Stimulated activated naive CD8-positive, alpha-beta T cell treated with anti-CD3 and anti-CD28 coated beads, Interleukin-15, Interleukin-2, amounts not matched to agents 100 ng/mL and 50 ng/mL, for 24 hours (primary cell): ENCODE results near the gene PSAT1.
A peak's percentile ranks its signal among the peaks of the same experiment; 100 is the strongest.

Experiments used
- H3K27ac Mint-ChIP-seq: one replicate; pipeline ENCODE4 v1.8.0; 2021; ENCODE audit warnings: mild to moderate bottlenecking, mixed read lengths
- H3K27me3 Mint-ChIP-seq: one replicate; pipeline ENCODE4 v1.8.0; 2021; ENCODE audit warnings: mixed read lengths
- H3K36me3 Mint-ChIP-seq: one replicate; pipeline ENCODE4 v1.8.0; 2021; ENCODE audit warnings: low read depth, mixed read lengths
- H3K4me1 Mint-ChIP-seq: one replicate; pipeline ENCODE4 v1.8.0; 2021; ENCODE audit warnings: low read depth, mixed read lengths
- H3K4me3 Mint-ChIP-seq: one replicate; pipeline ENCODE4 v1.8.0; 2021; ENCODE audit warnings: mild to moderate bottlenecking, mixed read lengths
- H3K9me3 Mint-ChIP-seq: one replicate; pipeline ENCODE4 v1.8.0; 2021; ENCODE audit warnings: mixed read lengths

The PSAT1 gene

GRCh38 chr9:78300209-78300608 is 3.3 kb downstream of the PSAT1 start:
- H3K4me1 Mint-ChIP-seq: peaks cover 32% of the 10 kb centered on the region
- no peak overlapping the region for H3K4me3 Mint-ChIP-seq
- H3K27ac Mint-ChIP-seq: no peak overlapping the region
- peaks cover 50% of the 10 kb centered on the region for H3K36me3 Mint-ChIP-seq
- no peaks in the 10 kb centered on the region for H3K9me3 Mint-ChIP-seq
- no peaks in the 10 kb centered on the region for H3K27me3 Mint-ChIP-seq

- H3K4me3 Mint-ChIP-seq: no peak overlapping the region
- peaks cover 22% of the 10 kb centered on the region for H3K4me1 Mint-ChIP-seq
- no peaks in the 10 kb centered on the region for H3K27me3 Mint-ChIP-seq
- H3K27ac Mint-ChIP-seq: no peak overlapping the region
- H3K9me3 Mint-ChIP-seq: no peaks in the 10 kb centered on the region
- peaks cover 61% of the 10 kb centered on the region for H3K36me3 Mint-ChIP-seq
These were observed 4.5 kb downstream of the PSAT1 start for GRCh38 chr9:78301466-78301865.

- Mint-ChIP-seq H3K27ac (no peak overlapping the region), H3K36me3 (peaks cover 78% of the 10 kb centered on the region), H3K9me3 (no peaks in the 10 kb centered on the region), H3K27me3 (no peaks in the 10 kb centered on the region), H3K4me1 (peaks cover 11% of the 10 kb centered on the region), H3K4me3 (no peak overlapping the region)
These were observed 6.6 kb downstream of the PSAT1 start for GRCh38 chr9:78303377-78304062.

GRCh38 chr9:78304357-78304756 is 7.4 kb downstream of the PSAT1 start:
- no peaks in the 10 kb centered on the region for H3K9me3 Mint-ChIP-seq
- no peak overlapping the region for H3K27ac Mint-ChIP-seq
- H3K27me3 Mint-ChIP-seq: no peaks in the 10 kb centered on the region
- peaks cover 75% of the 10 kb centered on the region for H3K36me3 Mint-ChIP-seq
- H3K4me3 Mint-ChIP-seq: no peak overlapping the region
- H3K4me1 Mint-ChIP-seq: peaks cover 4% of the 10 kb centered on the region

- Mint-ChIP-seq H3K9me3 (no peaks in the 10 kb centered on the region), H3K36me3 (peaks cover 77% of the 10 kb centered on the region), H3K27ac (no peak overlapping the region), H3K4me1 (no peaks in the 10 kb centered on the region), H3K27me3 (no peaks in the 10 kb centered on the region), H3K4me3 (no peak overlapping the region)
These were observed 9.5 kb downstream of the PSAT1 start for GRCh38 chr9:78306222-78307076.

GRCh38 chr9:78307360-78307759 is 10.4 kb downstream of the PSAT1 start:
- no peaks in the 10 kb centered on the region for H3K4me1 Mint-ChIP-seq
- no peaks in the 10 kb centered on the region for H3K9me3 Mint-ChIP-seq
- H3K4me3 Mint-ChIP-seq: no peak overlapping the region
- H3K27me3 Mint-ChIP-seq: no peaks in the 10 kb centered on the region
- peaks cover 78% of the 10 kb centered on the region for H3K36me3 Mint-ChIP-seq
- H3K27ac Mint-ChIP-seq: no peak overlapping the region

GRCh38 chr9:78309066-78309465 is 12.1 kb downstream of the PSAT1 start:
- H3K9me3 Mint-ChIP-seq: no peaks in the 10 kb centered on the region
- H3K27me3 Mint-ChIP-seq: no peaks in the 10 kb centered on the region
- H3K4me1 Mint-ChIP-seq: no peaks in the 10 kb centered on the region
- no peak overlapping the region for H3K27ac Mint-ChIP-seq
- H3K4me3 Mint-ChIP-seq: no peak overlapping the region
- H3K36me3 Mint-ChIP-seq: peaks cover 70% of the 10 kb centered on the region

GRCh38 chr9:78311075-78311474 is 14.2 kb downstream of the PSAT1 start:
- Mint-ChIP-seq H3K9me3 (no peaks in the 10 kb centered on the region), H3K27me3 (no peaks in the 10 kb centered on the region), H3K4me1 (no peaks in the 10 kb centered on the region), H3K36me3 (peaks cover 62% of the 10 kb centered on the region), H3K4me3 (no peak overlapping the region), H3K27ac (no peak overlapping the region)

- Mint-ChIP-seq H3K27ac (no peak overlapping the region), H3K36me3 (peaks cover 65% of the 10 kb centered on the region), H3K27me3 (no peaks in the 10 kb centered on the region), H3K9me3 (no peaks in the 10 kb centered on the region), H3K4me3 (no peak overlapping the region), H3K4me1 (no peaks in the 10 kb centered on the region)
These were observed 15.1 kb downstream of the PSAT1 start for GRCh38 chr9:78311886-78312524.

- no peaks in the 10 kb centered on the region for H3K9me3 Mint-ChIP-seq
- no peaks in the 10 kb centered on the region for H3K27me3 Mint-ChIP-seq
- H3K36me3 Mint-ChIP-seq: peaks cover 70% of the 10 kb centered on the region
- H3K4me3 Mint-ChIP-seq: no peak overlapping the region
- peak overlapping the region; percentile 45 for H3K27ac Mint-ChIP-seq
- no peaks in the 10 kb centered on the region for H3K4me1 Mint-ChIP-seq
These were observed 17.6 kb downstream of the PSAT1 start for GRCh38 chr9:78314550-78314949.

- Mint-ChIP-seq H3K36me3 (peaks cover 70% of the 10 kb centered on the region), H3K4me3 (no peak overlapping the region), H3K9me3 (no peaks in the 10 kb centered on the region), H3K27me3 (no peaks in the 10 kb centered on the region), H3K27ac (peak overlapping the region; percentile 45), H3K4me1 (no peaks in the 10 kb centered on the region)
These were observed 18.3 kb downstream of the PSAT1 start for GRCh38 chr9:78314953-78315870.

GRCh38 chr9:78316166-78316892 is 19.4 kb downstream of the PSAT1 start:
- no peaks in the 10 kb centered on the region for H3K9me3 Mint-ChIP-seq
- H3K27ac Mint-ChIP-seq: no peak overlapping the region
- no peak overlapping the region for H3K4me3 Mint-ChIP-seq
- H3K27me3 Mint-ChIP-seq: no peaks in the 10 kb centered on the region
- H3K4me1 Mint-ChIP-seq: no peaks in the 10 kb centered on the region
- H3K36me3 Mint-ChIP-seq: peaks cover 73% of the 10 kb centered on the region

GRCh38 chr9:78319197-78320029 is 22.5 kb downstream of the PSAT1 start:
- Mint-ChIP-seq H3K4me1 (no peaks in the 10 kb centered on the region), H3K9me3 (no peaks in the 10 kb centered on the region), H3K27ac (no peak overlapping the region), H3K4me3 (no peak overlapping the region), H3K27me3 (no peaks in the 10 kb centered on the region), H3K36me3 (peaks cover 77% of the 10 kb centered on the region)
